ENCODE measurements around the gene SLC7A7. TPM values are rescaled to one million over a fixed set of nuclear protein-coding genes. Genes with fewer than 3 reads are reported as not detected.

SLC7A7 gene
- total and polyA plus RNA-seq, 2 of the 13 experiments (the other 11 are each of a cell fraction or from before 2014, with no cell fraction given): 0.13 to 0.63 TPM

DNA sequence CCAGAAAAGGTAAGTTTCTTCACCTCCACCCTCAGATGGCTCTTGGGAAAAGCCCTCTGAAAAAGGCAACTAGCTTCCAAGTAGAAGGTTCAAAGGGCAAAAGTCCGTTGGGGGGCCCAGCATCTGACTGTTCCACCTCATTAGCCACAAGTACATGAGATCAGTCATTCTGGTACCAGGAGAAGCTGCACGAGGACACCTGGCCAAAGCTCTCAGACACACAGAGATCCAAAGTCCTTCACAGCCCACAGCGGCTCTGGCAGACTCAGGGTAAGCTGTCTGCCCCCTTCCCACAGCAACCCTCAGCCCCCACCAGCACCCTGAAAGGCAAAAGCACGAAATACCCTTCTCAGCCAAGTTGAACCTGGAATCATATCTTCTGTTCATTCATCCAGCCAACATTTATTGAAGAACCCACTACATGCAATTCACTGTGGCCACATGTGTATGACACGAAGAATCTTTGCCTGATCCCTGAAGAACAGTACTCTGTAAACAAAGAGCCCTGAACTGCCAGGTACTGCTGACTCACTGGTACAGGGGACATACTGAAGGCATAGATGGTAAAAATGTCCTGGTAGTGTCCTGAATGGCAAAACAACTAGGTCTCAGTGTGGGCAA, 19.0 kb downstream of the SLC7A7 start (continued):
- TF ChIP-seq, protein P1, sequence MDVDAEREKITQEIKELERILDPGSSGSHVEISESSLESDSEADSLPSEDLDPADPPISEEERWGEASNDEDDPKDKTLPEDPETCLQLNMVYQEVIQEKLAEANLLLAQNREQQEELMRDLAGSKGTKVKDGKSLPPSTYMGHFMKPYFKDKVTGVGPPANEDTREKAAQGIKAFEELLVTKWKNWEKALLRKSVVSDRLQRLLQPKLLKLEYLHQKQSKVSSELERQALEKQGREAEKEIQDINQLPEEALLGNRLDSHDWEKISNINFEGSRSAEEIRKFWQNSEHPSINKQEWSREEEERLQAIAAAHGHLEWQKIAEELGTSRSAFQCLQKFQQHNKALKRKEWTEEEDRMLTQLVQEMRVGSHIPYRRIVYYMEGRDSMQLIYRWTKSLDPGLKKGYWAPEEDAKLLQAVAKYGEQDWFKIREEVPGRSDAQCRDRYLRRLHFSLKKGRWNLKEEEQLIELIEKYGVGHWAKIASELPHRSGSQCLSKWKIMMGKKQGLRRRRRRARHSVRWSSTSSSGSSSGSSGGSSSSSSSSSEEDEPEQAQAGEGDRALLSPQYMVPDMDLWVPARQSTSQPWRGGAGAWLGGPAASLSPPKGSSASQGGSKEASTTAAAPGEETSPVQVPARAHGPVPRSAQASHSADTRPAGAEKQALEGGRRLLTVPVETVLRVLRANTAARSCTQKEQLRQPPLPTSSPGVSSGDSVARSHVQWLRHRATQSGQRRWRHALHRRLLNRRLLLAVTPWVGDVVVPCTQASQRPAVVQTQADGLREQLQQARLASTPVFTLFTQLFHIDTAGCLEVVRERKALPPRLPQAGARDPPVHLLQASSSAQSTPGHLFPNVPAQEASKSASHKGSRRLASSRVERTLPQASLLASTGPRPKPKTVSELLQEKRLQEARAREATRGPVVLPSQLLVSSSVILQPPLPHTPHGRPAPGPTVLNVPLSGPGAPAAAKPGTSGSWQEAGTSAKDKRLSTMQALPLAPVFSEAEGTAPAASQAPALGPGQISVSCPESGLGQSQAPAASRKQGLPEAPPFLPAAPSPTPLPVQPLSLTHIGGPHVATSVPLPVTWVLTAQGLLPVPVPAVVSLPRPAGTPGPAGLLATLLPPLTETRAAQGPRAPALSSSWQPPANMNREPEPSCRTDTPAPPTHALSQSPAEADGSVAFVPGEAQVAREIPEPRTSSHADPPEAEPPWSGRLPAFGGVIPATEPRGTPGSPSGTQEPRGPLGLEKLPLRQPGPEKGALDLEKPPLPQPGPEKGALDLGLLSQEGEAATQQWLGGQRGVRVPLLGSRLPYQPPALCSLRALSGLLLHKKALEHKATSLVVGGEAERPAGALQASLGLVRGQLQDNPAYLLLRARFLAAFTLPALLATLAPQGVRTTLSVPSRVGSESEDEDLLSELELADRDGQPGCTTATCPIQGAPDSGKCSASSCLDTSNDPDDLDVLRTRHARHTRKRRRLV (CRISPR knock-in tag; IDR thresholded peaks at IDR 0.05): no peak
- TF ChIP-seq ZBTB20 (CRISPR knock-in tag; IDR thresholded peaks at IDR 0.05; ENCODE audit: borderline replicate concordance, low read depth): peak; percentile 5; the same call in 1 of the 2 replicates
- no peak for TF ChIP-seq JUND (CRISPR knock-in tag; IDR thresholded peaks at IDR 0.05)
- TF ChIP-seq, protein P2, sequence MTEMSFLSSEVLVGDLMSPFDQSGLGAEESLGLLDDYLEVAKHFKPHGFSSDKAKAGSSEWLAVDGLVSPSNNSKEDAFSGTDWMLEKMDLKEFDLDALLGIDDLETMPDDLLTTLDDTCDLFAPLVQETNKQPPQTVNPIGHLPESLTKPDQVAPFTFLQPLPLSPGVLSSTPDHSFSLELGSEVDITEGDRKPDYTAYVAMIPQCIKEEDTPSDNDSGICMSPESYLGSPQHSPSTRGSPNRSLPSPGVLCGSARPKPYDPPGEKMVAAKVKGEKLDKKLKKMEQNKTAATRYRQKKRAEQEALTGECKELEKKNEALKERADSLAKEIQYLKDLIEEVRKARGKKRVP (CRISPR knock-in tag; IDR thresholded peaks at IDR 0.05): peak in 1 of 2 experiments; percentile 44; a peak in 2 of 4 replicates
- TF ChIP-seq ZSCAN12 (CRISPR knock-in tag; IDR thresholded peaks at IDR 0.05): no peak
- TF ChIP-seq ZNF282 (IDR thresholded peaks at IDR 0.05; ENCODE audit: partially characterized antibody): no peak
- TF ChIP-seq NR2F2 (IDR thresholded peaks at IDR 0.05; ENCODE audit: borderline replicate concordance, low read depth): no peak
- peak; percentile 75; the same call in 1 of the 2 replicates for TF ChIP-seq ZNF547 (CRISPR knock-in tag; IDR thresholded peaks at IDR 0.05)
- no peak; the same call in 1 of the 2 replicates for TF ChIP-seq ATAD3A (CRISPR knock-in tag; IDR thresholded peaks at IDR 0.05)
- TF ChIP-seq SP4 (CRISPR knock-in tag; IDR thresholded peaks at IDR 0.05): no peak; the same call in 1 of the 2 replicates
- TF ChIP-seq, protein P3, sequence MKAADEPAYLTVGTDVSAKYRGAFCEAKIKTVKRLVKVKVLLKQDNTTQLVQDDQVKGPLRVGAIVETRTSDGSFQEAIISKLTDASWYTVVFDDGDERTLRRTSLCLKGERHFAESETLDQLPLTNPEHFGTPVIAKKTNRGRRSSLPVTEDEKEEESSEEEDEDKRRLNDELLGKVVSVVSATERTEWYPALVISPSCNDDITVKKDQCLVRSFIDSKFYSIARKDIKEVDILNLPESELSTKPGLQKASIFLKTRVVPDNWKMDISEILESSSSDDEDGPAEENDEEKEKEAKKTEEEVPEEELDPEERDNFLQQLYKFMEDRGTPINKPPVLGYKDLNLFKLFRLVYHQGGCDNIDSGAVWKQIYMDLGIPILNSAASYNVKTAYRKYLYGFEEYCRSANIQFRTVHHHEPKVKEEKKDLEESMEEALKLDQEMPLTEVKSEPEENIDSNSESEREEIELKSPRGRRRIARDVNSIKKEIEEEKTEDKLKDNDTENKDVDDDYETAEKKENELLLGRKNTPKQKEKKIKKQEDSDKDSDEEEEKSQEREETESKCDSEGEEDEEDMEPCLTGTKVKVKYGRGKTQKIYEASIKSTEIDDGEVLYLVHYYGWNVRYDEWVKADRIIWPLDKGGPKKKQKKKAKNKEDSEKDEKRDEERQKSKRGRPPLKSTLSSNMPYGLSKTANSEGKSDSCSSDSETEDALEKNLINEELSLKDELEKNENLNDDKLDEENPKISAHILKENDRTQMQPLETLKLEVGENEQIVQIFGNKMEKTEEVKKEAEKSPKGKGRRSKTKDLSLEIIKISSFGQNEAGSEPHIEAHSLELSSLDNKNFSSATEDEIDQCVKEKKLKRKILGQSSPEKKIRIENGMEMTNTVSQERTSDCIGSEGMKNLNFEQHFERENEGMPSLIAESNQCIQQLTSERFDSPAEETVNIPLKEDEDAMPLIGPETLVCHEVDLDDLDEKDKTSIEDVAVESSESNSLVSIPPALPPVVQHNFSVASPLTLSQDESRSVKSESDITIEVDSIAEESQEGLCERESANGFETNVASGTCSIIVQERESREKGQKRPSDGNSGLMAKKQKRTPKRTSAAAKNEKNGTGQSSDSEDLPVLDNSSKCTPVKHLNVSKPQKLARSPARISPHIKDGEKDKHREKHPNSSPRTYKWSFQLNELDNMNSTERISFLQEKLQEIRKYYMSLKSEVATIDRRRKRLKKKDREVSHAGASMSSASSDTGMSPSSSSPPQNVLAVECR (CRISPR knock-in tag; IDR thresholded peaks at IDR 0.05; ENCODE audit: borderline replicate concordance): no peak
- TF ChIP-seq, protein P4, sequence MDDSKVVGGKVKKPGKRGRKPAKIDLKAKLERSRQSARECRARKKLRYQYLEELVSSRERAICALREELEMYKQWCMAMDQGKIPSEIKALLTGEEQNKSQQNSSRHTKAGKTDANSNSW (CRISPR knock-in tag; IDR thresholded peaks at IDR 0.05; ENCODE audit: borderline replicate concordance): no peak
- TF ChIP-seq SRY (CRISPR knock-in tag; IDR thresholded peaks at IDR 0.05): no peak
- TF ChIP-seq MAF1 (CRISPR knock-in tag; IDR thresholded peaks at IDR 0.05; ENCODE audit: borderline replicate concordance): no peak
- peak; percentile 62; the same call in 1 of the 2 replicates for TF ChIP-seq NCOA2 (CRISPR knock-in tag; IDR thresholded peaks at IDR 0.05)
- TF ChIP-seq ZNF180 (CRISPR knock-in tag; IDR thresholded peaks at IDR 0.05; ENCODE audit: borderline replicate concordance, low read depth): no peak
- peak; percentile 66 for TF ChIP-seq NFE2L2 (IDR thresholded peaks at IDR 0.05; ENCODE audit: low read length)
- TF ChIP-seq RFX1 (IDR thresholded peaks at IDR 0.05): no peak

Measured in HepG2 (cell line).